ENCODE measurements around the gene ZBTB16.

The ZBTB16 gene

GRCh38 chr11:114109206-114110090 is 49.9 kb downstream of the ZBTB16 start:
- no peak for TF ChIP-seq CTCF (IDR thresholded peaks at IDR 0.05)
- no peak for DNase-seq (ENCODE audit: low spot score)
- peak overlapping the region; percentile 44 for H3K4me3 ChIP-seq
- H3K27ac ChIP-seq, result peak overlapping the region; percentile 91 to 97

GRCh38 chr11:114110123-114110522 is 50.6 kb downstream of the ZBTB16 start:
- Histone ChIP-seq H3K27ac (peak overlapping the region; percentile 91 to 97), H3K4me3 (peak overlapping the region; percentile 44)
- TF ChIP-seq CTCF (IDR thresholded peaks at IDR 0.05), result no peak
- no peak for DNase-seq (ENCODE audit: low spot score)

- Histone ChIP-seq H3K27ac (peak overlapping the region; percentile 91 to 97), H3K4me3 (peak overlapping the region; percentile 44)
- no peak for TF ChIP-seq CTCF (IDR thresholded peaks at IDR 0.05)
- peak; percentile 87 for DNase-seq (ENCODE audit: low spot score)
Measured at GRCh38 chr11:114110952-114111947, 51.7 kb downstream of the ZBTB16 start.

GRCh38 chr11:114115451-114115928 is 56.0 kb downstream of the ZBTB16 start:
- no peak for TF ChIP-seq CTCF (IDR thresholded peaks at IDR 0.05)
- Histone ChIP-seq H3K27ac (peak overlapping the region; percentile 38 to 97), H3K4me3 (peak overlapping the region; percentile 19)
- DNase-seq (ENCODE audit: low spot score), result no peak

- Histone ChIP-seq H3K27ac (peak overlapping the region in 1 of 2 donors; percentile 97), H3K4me3 (peak overlapping the region; percentile 19)
- DNase-seq (ENCODE audit: low spot score), result no peak
- TF ChIP-seq CTCF (IDR thresholded peaks at IDR 0.05), result no peak
Measured at GRCh38 chr11:114116357-114116756, 56.8 kb downstream of the ZBTB16 start.

GRCh38 chr11:114116800-114117199 is 57.3 kb downstream of the ZBTB16 start:
- TF ChIP-seq CTCF (IDR thresholded peaks at IDR 0.05), result no peak
- H3K4me3 ChIP-seq, result no peak overlapping the region
- H3K27ac ChIP-seq, result peak overlapping the region in 1 of 2 donors; percentile 97
- no peak for DNase-seq (ENCODE audit: low spot score)
